DOHH2 (cell line): ENCODE results near the gene KDSR.

Experiments used
- H3F3A ChIP-seq: fragments of 200-600 bp; sonication (generic), shearing (Covaris generic); 2 replicates; pipeline ENCODE4 v1.6.0; 2016; ENCODE audit warnings: antibody characterized with exemption, mild to moderate bottlenecking; ENCODE audit not compliant: control insufficient read depth, insufficient read depth
- H3K27ac ChIP-seq: fragments of 200-600 bp; sonication (generic); 2 replicates; pipeline ENCODE4 v1.5.1; 2014; ENCODE audit warnings: low read depth, mild to moderate bottlenecking, low read length, moderate library complexity
- H3K27me3 ChIP-seq: fragments of 200-600 bp; sonication (generic); 2 replicates; pipeline ENCODE4 v1.6.1; 2014; ENCODE audit warnings: mild to moderate bottlenecking, low read length, mixed read lengths; ENCODE audit not compliant: control insufficient read depth
- H3K36me3 ChIP-seq: fragments of 200-600 bp; sonication (generic); 2 replicates; pipeline ENCODE4 v1.6.1; 2014; ENCODE audit warnings: mild to moderate bottlenecking, low read length, moderate library complexity, mixed read lengths; ENCODE audit not compliant: control insufficient read depth
- H3K4me1 ChIP-seq: fragments of 200-600 bp; sonication (generic); 2 replicates; pipeline ENCODE4 v1.6.1; 2014; ENCODE audit warnings: mild to moderate bottlenecking, low read length, mixed read lengths; ENCODE audit not compliant: control insufficient read depth
- H3K4me2 ChIP-seq: fragments of 200-600 bp; sonication (generic); 2 replicates; pipeline ENCODE4 v1.6.0; 2014; ENCODE audit warnings: mild to moderate bottlenecking, low read length, moderate library complexity
- H3K4me3 ChIP-seq: fragments of 200-600 bp; sonication (generic); 2 replicates; pipeline ENCODE4 v1.5.1; 2014; ENCODE audit warnings: mild to moderate bottlenecking, low read length, mixed read lengths
- H3K79me2 ChIP-seq: fragments of 200-600 bp; sonication (generic); 2 replicates; pipeline ENCODE4 v1.6.1; 2014; ENCODE audit warnings: mild to moderate bottlenecking, low read length, mixed read lengths; ENCODE audit not compliant: control insufficient read depth
- H3K9me2 ChIP-seq: fragments of 200-600 bp; sonication (generic); replicated peaks from 2 replicates; pipeline ENCODE4 v1.6.1; 2014; ENCODE audit warnings: mild to moderate bottlenecking, low read length, mixed read lengths; ENCODE audit not compliant: control insufficient read depth
- H3K9me3 ChIP-seq: fragments of 200-600 bp; sonication (generic); 2 replicates; pipeline ENCODE4 v1.6.1; 2014; ENCODE audit warnings: antibody characterized with exemption, low read length, mixed read lengths; ENCODE audit not compliant: control insufficient read depth, insufficient read depth
- H4K20me1 ChIP-seq: fragments of 200-600 bp; sonication (generic); 2 replicates; pipeline ENCODE4 v1.6.0; 2014; ENCODE audit warnings: low read depth, mild to moderate bottlenecking, antibody characterized with exemption, low read length, moderate library complexity; ENCODE audit not compliant: control insufficient read depth, insufficient read depth
- CTCF ChIP-seq: fragments of 200-600 bp; sonication (generic); IDR thresholded peaks from one replicate; pipeline ENCODE4 v1.5.1; 2014; ENCODE audit warnings: antibody characterized with exemption, mild to moderate bottlenecking, low read depth, low read length; ENCODE audit not compliant: poor library complexity, severe bottlenecking
- EZH2phosphoT487 ChIP-seq: fragments of 200-600 bp; sonication (generic); IDR thresholded peaks from 2 replicates; pipeline ENCODE4 v1.6.1; 2017; ENCODE audit warnings: borderline replicate concordance, mild to moderate bottlenecking, antibody characterized with exemption, low read length, moderate library complexity, mixed read lengths

Gene KDSR

GRCh38 chr18:63288311-63288710 is 78.7 kb downstream of the KDSR start:
- Histone ChIP-seq H3K36me3 (peaks cover 97% of the 10 kb centered on the region), H3K27ac (no peak overlapping the region), H4K20me1 (peaks cover 13% of the 10 kb centered on the region; the same call in 1 of the 2 replicates), H3K4me2 (peak overlapping the region; percentile 36), H3K4me1 (peaks cover 100% of the 10 kb centered on the region), H3K9me2 (no peaks in the 10 kb centered on the region), H3K9me3 (no peaks in the 10 kb centered on the region), H3F3A (no peaks in the 10 kb centered on the region), H3K79me2 (peaks cover 100% of the 10 kb centered on the region), H3K27me3 (no peaks in the 10 kb centered on the region), H3K4me3 (no peak overlapping the region)
- TF ChIP-seq EZH2phosphoT487 (no peak), CTCF (no peak)

DNA sequence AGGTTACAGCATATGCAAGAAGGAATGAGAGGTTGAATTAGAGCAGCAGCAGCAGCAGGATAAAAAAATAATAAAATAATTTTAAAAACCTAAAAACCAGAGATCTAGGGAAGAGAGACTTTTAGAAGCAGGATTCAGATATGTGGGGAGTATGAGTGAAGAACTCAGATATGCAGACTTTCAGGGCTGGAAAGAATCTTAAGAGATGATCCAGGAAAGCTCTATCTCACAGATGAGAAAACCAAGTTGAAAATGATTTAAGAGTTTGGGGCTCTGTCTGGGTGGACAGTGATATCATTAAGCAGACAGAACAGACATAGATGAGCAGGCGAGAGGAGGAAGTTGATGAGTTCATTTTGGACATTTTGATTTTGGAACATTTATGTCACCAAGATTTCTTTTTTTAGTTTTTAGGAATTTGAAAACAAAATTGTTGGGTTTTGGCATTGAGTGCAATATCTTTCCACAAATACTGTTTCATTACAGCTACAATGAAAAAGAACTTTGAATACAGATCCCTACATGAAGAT is 79.2 kb downstream of the KDSR start:
- peak overlapping the region; percentile 36 for H3K4me2 ChIP-seq

DNA sequence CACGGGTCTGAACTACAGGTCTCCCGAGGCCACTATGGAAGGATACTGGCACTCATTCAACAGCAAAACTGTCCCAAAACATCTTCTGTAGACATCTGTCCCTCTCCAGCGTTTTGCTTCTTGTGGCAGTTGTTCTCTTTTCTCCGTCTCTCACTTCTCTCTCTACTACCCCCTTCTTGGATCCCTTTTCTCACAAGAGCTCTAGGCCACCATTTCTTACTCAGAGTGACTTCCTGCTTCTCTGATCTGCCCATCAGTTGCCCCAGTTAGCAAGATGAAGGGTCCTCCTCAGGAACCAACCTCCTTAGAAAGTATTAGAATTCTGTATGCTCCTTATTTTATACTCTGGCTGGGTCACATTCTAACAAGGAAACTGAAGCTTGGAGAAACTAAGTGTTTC is 80.1 kb downstream of the KDSR start:
- Histone ChIP-seq H3K9me2 (no peaks in the 10 kb centered on the region), H3K4me2 (peak overlapping the region; percentile 36), H3K27me3 (no peaks in the 10 kb centered on the region), H3F3A (no peaks in the 10 kb centered on the region), H3K4me1 (peaks cover 92% of the 10 kb centered on the region), H3K79me2 (peaks cover 100% of the 10 kb centered on the region), H4K20me1 (0 out of 2 replicates have a peak, but pooled peaks cover 7% of the 10 kb centered on the region), H3K36me3 (peaks cover 95% of the 10 kb centered on the region), H3K9me3 (no peaks in the 10 kb centered on the region), H3K4me3 (no peak overlapping the region), H3K27ac (no peak overlapping the region)
- TF ChIP-seq EZH2phosphoT487, result no peak
- TF ChIP-seq CTCF, result no peak

More for the DNA sequence above, 79.2 kb downstream of the KDSR start:
- no peaks in the 10 kb centered on the region for H3F3A ChIP-seq
- H4K20me1 ChIP-seq, result peaks cover 13% of the 10 kb centered on the region; the same call in 1 of the 2 replicates
- H3K79me2 ChIP-seq, result peaks cover 100% of the 10 kb centered on the region
- no peak for TF ChIP-seq EZH2phosphoT487
- no peak for TF ChIP-seq CTCF
- no peak overlapping the region for H3K4me3 ChIP-seq
- H3K4me1 ChIP-seq, result peaks cover 98% of the 10 kb centered on the region
- 0 out of 2 replicates have a peak overlapping the region, but pooled peaks have one; percentile 3 for H3K27ac ChIP-seq
- H3K27me3 ChIP-seq, result no peaks in the 10 kb centered on the region
- no peaks in the 10 kb centered on the region for H3K9me3 ChIP-seq
- peaks cover 97% of the 10 kb centered on the region for H3K36me3 ChIP-seq
- no peaks in the 10 kb centered on the region for H3K9me2 ChIP-seq
